Measurements from ENCODE around the gene SOBP. TPM values are rescaled to one million over a fixed set of nuclear protein-coding genes. Genes with fewer than 3 reads are reported as not detected.

SOBP gene, protein sequence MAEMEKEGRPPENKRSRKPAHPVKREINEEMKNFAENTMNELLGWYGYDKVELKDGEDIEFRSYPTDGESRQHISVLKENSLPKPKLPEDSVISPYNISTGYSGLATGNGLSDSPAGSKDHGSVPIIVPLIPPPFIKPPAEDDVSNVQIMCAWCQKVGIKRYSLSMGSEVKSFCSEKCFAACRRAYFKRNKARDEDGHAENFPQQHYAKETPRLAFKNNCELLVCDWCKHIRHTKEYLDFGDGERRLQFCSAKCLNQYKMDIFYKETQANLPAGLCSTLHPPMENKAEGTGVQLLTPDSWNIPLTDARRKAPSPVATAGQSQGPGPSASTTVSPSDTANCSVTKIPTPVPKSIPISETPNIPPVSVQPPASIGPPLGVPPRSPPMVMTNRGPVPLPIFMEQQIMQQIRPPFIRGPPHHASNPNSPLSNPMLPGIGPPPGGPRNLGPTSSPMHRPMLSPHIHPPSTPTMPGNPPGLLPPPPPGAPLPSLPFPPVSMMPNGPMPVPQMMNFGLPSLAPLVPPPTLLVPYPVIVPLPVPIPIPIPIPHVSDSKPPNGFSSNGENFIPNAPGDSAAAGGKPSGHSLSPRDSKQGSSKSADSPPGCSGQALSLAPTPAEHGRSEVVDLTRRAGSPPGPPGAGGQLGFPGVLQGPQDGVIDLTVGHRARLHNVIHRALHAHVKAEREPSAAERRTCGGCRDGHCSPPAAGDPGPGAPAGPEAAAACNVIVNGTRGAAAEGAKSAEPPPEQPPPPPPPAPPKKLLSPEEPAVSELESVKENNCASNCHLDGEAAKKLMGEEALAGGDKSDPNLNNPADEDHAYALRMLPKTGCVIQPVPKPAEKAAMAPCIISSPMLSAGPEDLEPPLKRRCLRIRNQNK
- total RNA-seq: 10 to 100 TPM; 16.2 to 29.9 (median 19.2) TPM

- Histone ChIP-seq H3K4me1 (peaks cover 4 to 53% (median 21%) of the 10 kb centered on the region in 3 donors), H3K27ac (peak within 1 kb of the TSS; percentile 52 to 93 (median 88)), H3K4me3 (peak within 1 kb of the TSS; percentile 61 to 85), H3K27me3 (no peaks in the 10 kb centered on the region), H3K9me3 (no peaks in the 10 kb centered on the region), H3K36me3 (no peaks in the 10 kb centered on the region)
- TF ChIP-seq POLR2AphosphoS5 (IDR thresholded peaks at IDR 0.05): peak; percentile 7
- TF ChIP-seq POLR2A (IDR thresholded peaks at IDR 0.05): peak; percentile 22 to 45
- TF ChIP-seq CTCF (IDR thresholded peaks at IDR 0.05): peak in 1 of 4 experiments; percentile 23
- no peak for TF ChIP-seq EP300 (IDR thresholded peaks at IDR 0.05)
- peak; percentile 81 for ATAC-seq
- no CpG with 5 or more reads among the region's 130 CpGs for WGBS, 2 donors (ENCODE audit: low coverage in 1 of 2)
These were observed at the start of gene SOBP for GRCh38 chr6:107489636-107490565. TSS of gene SOBP (plus strand) at chr6:107490117. CDS start at chr6:107490617, 500 bp downstream.

DNA sequence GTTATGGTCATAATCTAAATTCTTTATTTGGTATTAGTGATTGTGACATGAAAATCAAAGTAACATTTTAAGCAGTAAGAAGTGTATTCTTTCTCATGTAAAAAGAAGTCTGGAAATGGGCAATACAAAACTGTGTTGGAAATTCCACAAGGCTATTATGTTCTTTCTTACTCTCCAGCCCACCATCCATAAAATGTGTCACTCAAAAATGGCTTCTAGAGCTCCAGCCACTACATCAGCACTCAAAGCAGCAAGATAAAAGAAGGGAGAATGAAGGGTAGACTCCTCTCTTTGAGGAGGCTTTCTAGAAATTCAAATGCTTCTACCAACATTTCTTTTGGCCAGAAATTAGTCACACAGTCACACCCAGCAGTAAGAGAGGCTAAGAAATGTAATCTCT, 49.0 kb upstream of the SOBP start:
- H3K4me1 ChIP-seq: peaks cover 0 to 3% (median 0%) of the 10 kb centered on the region in 3 donors
- no peaks in the 10 kb centered on the region for H3K36me3 ChIP-seq
- no peaks in the 10 kb centered on the region for H3K9me3 ChIP-seq
- no peaks in the 10 kb centered on the region for H3K27me3 ChIP-seq
- no peak overlapping the region for H3K4me3 ChIP-seq
- no peak for ATAC-seq
- no peak overlapping the region for H3K27ac ChIP-seq
- TF ChIP-seq POLR2AphosphoS5 (IDR thresholded peaks at IDR 0.05) (no peak), POLR2A (IDR thresholded peaks at IDR 0.05) (no peak), CTCF (IDR thresholded peaks at IDR 0.05) (no peak), EP300 (IDR thresholded peaks at IDR 0.05) (no peak)

DNA sequence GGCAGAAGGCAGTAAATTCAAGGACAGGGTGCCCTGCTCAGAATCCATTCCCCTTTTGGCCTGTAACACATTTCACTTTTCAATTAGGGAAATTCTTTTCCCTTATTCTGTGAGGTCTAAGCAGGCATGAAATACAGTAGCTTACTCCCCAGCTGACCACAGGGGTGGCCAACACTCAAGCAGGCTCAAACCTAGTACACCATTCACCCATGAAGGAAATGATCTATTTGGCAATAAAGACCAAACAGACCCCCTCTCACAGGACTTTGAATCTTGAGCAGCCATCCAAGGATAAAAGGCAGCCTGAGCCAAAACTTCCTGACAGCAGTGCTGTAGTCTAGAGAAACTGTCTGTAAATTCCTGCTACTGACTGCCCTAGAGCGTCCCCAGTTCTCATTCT, 48.2 kb upstream of the SOBP start:
- ATAC-seq: no peak
- WGBS, 2 donors (ENCODE audit: low coverage in 1 of 2): 86 to 88% methylated on average over 1 of the region's 1 CpG
- TF ChIP-seq POLR2AphosphoS5 (IDR thresholded peaks at IDR 0.05): no peak
- TF ChIP-seq EP300 (IDR thresholded peaks at IDR 0.05): no peak
- TF ChIP-seq CTCF (IDR thresholded peaks at IDR 0.05): no peak
- TF ChIP-seq POLR2A (IDR thresholded peaks at IDR 0.05): no peak

GRCh38 chr6:107442938-107443607, 46.8 kb upstream of the SOBP start:
- Histone ChIP-seq H3K9me3 (peaks cover 0 to 8% (median 0%) of the 10 kb centered on the region in 3 donors), H3K4me3 (no peak overlapping the region), H3K4me1 (no peaks in the 10 kb centered on the region), H3K36me3 (no peaks in the 10 kb centered on the region), H3K27me3 (no peaks in the 10 kb centered on the region), H3K27ac (no peak overlapping the region)
- TF ChIP-seq POLR2A (IDR thresholded peaks at IDR 0.05) (no peak), POLR2AphosphoS5 (IDR thresholded peaks at IDR 0.05) (no peak), CTCF (IDR thresholded peaks at IDR 0.05) (no peak), EP300 (IDR thresholded peaks at IDR 0.05) (no peak)
- no peak for ATAC-seq
- WGBS, 2 donors (ENCODE audit: low coverage in 1 of 2): 85 to 100% methylated on average over 2 of the region's 2 CpGs

More for the DNA sequence above, 48.2 kb upstream of the SOBP start:
- no peaks in the 10 kb centered on the region for H3K27me3 ChIP-seq
- H3K9me3 ChIP-seq: no peaks in the 10 kb centered on the region
- H3K27ac ChIP-seq: no peak overlapping the region
- no peak overlapping the region for H3K4me3 ChIP-seq
- H3K36me3 ChIP-seq: no peaks in the 10 kb centered on the region
- H3K4me1 ChIP-seq: no peaks in the 10 kb centered on the region
